HCT116 (cell line): ENCODE measurements around the gene KNSTRN. TPM values are rescaled to one million over a fixed set of nuclear protein-coding genes. Genes with fewer than 3 reads are reported as not detected.

Source experiments
- ATAC-seq: fragments of 200-7000 bp; cut with Tn5 transposase; 2 replicates; pipeline ENCODE4 v1.9.1; 2020; ENCODE audit warnings: mild to moderate bottlenecking, moderate library complexity
- BruUV-seq: library from RNA; stranded (reverse); fragments of 400-500 nt; replicated peaks from 2 replicates; lab custom pipeline; 2021; lab: Mats Ljungman, UMichigan
- CTCF ChIA-PET: fragments of 300-600 bp; sonication (Branson Sonifier 250); formaldehyde crosslinking; loops from one replicate; lab custom pipeline; 2021; ENCODE audit warnings: antibody characterized with exemption; lab: Charles Lee
- POLR2A ChIA-PET: fragments of 300-600, 350-600 bp; sonication (Branson Sonifier 250); formaldehyde crosslinking; loops from one replicate; lab custom pipeline; 2021; ENCODE audit warnings: antibody characterized with exemption; lab: Charles Lee
- RAD21 ChIA-PET, 2 experiments: fragments of 300-600 bp; sonication (Branson Sonifier 250); formaldehyde crosslinking; loops; one replicate each; lab custom pipeline; 2023; ENCODE audit warnings: low total read pairs in 2 of 2; ENCODE audit not compliant: uncharacterized antibody in 2 of 2, unreplicated experiment in 2 of 2, low non-redundant PET in 1 of 2; lab: Charles Lee
- DNase-seq: peaks from one replicate; pipeline ENCODE4 v3.0.0-alpha.2; 2010; ENCODE audit warnings: low read depth, low spot score
- H2AFZ ChIP-seq: fragments of 200-600 bp; shearing (Covaris generic), sonication (generic); 2 replicates; pipeline ENCODE4 v1.6.1; 2017; ENCODE audit warnings: low read depth, mixed run types, mixed read lengths, antibody characterized with exemption, low read length; ENCODE audit not compliant: poor library complexity, severe bottlenecking
- H3K27ac ChIP-seq: 2 replicates; pipeline ENCODE4 v1.5.1; 2012; ENCODE audit warnings: low read depth, low read length
- H3K27me3 ChIP-seq: fragments of 200-600 bp; sonication (generic); 2 replicates; pipeline ENCODE4 v1.6.1; 2016; ENCODE audit warnings: mixed run types, low read length, mixed read lengths; ENCODE audit not compliant: insufficient read depth
- H3K36me3 ChIP-seq, 2 experiments: fragments of 200-500 bp in 1 of 2; fragments of 200-600 bp in 1 of 2; sonication (Bioruptor generic) in 1 of 2; sonication (generic) in 1 of 2; 2 replicates each; pipeline versions ENCODE4 v1.5.1 to v1.6.1; 2014 to 2016; ENCODE audit warnings: low read length in 2 of 2, inconsistent platforms in 1 of 2, mixed read lengths in 1 of 2, mixed run types in 1 of 2; ENCODE audit not compliant: insufficient read depth in 2 of 2, control insufficient read depth in 1 of 2
- H3K4me1 ChIP-seq, 2 experiments: fragments of 200-600 bp in 1 of 2; sonication (generic) in 1 of 2; 2 replicates each; pipeline versions ENCODE4 v1.5.1 to v1.6.1; 2012 to 2017; ENCODE audit warnings: low read length in 2 of 2, inconsistent platforms in 1 of 2, mild to moderate bottlenecking in 1 of 2, mixed read lengths in 1 of 2, mixed run types in 1 of 2, moderate library complexity in 1 of 2; ENCODE audit not compliant: insufficient read depth in 2 of 2, control insufficient read depth in 1 of 2
- H3K4me2 ChIP-seq: fragments of 200-600 bp; sonication (generic); 2 replicates; pipeline ENCODE4 v1.6.1; 2017; ENCODE audit warnings: mixed run types, low read length, mixed read lengths
- H3K4me3 ChIP-seq, 2 experiments: fragments of 200-600 bp in 1 of 2; sonication (generic) in 1 of 2; replicated peaks in 1 of 2; 2 replicates each; pipeline ENCODE4 v1.5.1; 2011 to 2016; ENCODE audit warnings: low read length in 2 of 2, control low read depth in 1 of 2, low read depth in 1 of 2, mild to moderate bottlenecking in 1 of 2, mixed read lengths in 1 of 2, mixed run types in 1 of 2
- H3K79me2 ChIP-seq: fragments of 200-600 bp; sonication (generic); 2 replicates; pipeline ENCODE4 v1.6.1; 2017; ENCODE audit warnings: mild to moderate bottlenecking, mixed run types, low read length, moderate library complexity, mixed read lengths; ENCODE audit not compliant: insufficient read depth
- H3K9ac ChIP-seq: fragments of 200-600 bp; sonication (generic); 2 replicates; pipeline ENCODE4 v1.6.1; 2016; ENCODE audit warnings: low read length, mixed read lengths
- H3K9me2 ChIP-seq: fragments of 200-600 bp; sonication (generic), shearing (Covaris generic); 2 replicates; pipeline ENCODE4 v1.6.1; 2017; ENCODE audit warnings: mixed run types, mild to moderate bottlenecking, moderate library complexity; ENCODE audit not compliant: insufficient read depth
- H3K9me3 ChIP-seq, 2 experiments: fragments of 200-500 bp in 1 of 2; fragments of 200-600 bp in 1 of 2; sonication (Bioruptor generic) in 1 of 2; sonication (generic) in 1 of 2; 2 replicates each; pipeline ENCODE4 v1.6.1; 2014 to 2017; ENCODE audit warnings: low read length in 2 of 2, mixed read lengths in 2 of 2, inconsistent platforms in 1 of 2, low read depth in 1 of 2, mild to moderate bottlenecking in 1 of 2, mixed run types in 1 of 2, moderate library complexity in 1 of 2; ENCODE audit not compliant: control insufficient read depth in 1 of 2, insufficient read depth in 1 of 2
- H4K20me1 ChIP-seq: fragments of 200-600 bp; sonication (generic), shearing (Covaris generic); 2 replicates; pipeline ENCODE4 v1.6.1; 2017; ENCODE audit warnings: mixed run types, mild to moderate bottlenecking, moderate library complexity; ENCODE audit not compliant: insufficient read depth
- ATF3 ChIP-seq: IDR thresholded peaks from 2 replicates; pipeline ENCODE4 v1.6.1; 2012
- CBX3 ChIP-seq: IDR thresholded peaks from 2 replicates; pipeline ENCODE4 v1.6.1; 2012; ENCODE audit warnings: low read depth
- EGR1 ChIP-seq: IDR thresholded peaks from 2 replicates; pipeline ENCODE4 v1.6.1; 2012; ENCODE audit warnings: low read depth
- ELF1 ChIP-seq: IDR thresholded peaks from 2 replicates; pipeline ENCODE4 v1.6.1; 2012; ENCODE audit warnings: low read depth, borderline replicate concordance
- EZH2 ChIP-seq: fragments of 200-600 bp; sonication (generic); IDR thresholded peaks from 2 replicates; pipeline ENCODE4 v1.6.1; 2017; ENCODE audit warnings: antibody characterized with exemption, mixed run types
- EZH2phosphoT487 ChIP-seq: fragments of 200-600 bp; IDR thresholded peaks from 2 replicates; pipeline ENCODE4 v1.6.1; 2018; ENCODE audit warnings: antibody characterized with exemption, borderline replicate concordance
- FOSL1 ChIP-seq: IDR thresholded peaks from 2 replicates; pipeline ENCODE4 v1.6.1; 2012; ENCODE audit warnings: low read depth
- JUND ChIP-seq: IDR thresholded peaks from 2 replicates; pipeline ENCODE4 v1.6.1; 2012
- POLR2A ChIP-seq: IDR thresholded peaks from 2 replicates; pipeline ENCODE4 v1.7.0; 2011; ENCODE audit warnings: borderline replicate concordance; ENCODE audit not compliant: insufficient read depth, insufficient read length; ENCODE audit errors: extremely low read depth
- POLR2AphosphoS5 ChIP-seq: IDR thresholded peaks from 2 replicates; pipeline ENCODE4 v1.6.1; 2011; ENCODE audit warnings: mild to moderate bottlenecking, low read depth, low read length, moderate library complexity
- REST ChIP-seq: IDR thresholded peaks from 2 replicates; pipeline ENCODE4 v1.6.1; 2012; ENCODE audit warnings: low read depth
- SIN3A ChIP-seq: IDR thresholded peaks from 2 replicates; pipeline ENCODE4 v1.6.1; 2012; ENCODE audit warnings: low read depth
- SP1 ChIP-seq: IDR thresholded peaks from 2 replicates; pipeline ENCODE4 v1.6.1; 2012; ENCODE audit warnings: low read depth
- SRF ChIP-seq: IDR thresholded peaks from 2 replicates; pipeline ENCODE4 v1.6.1; 2012; ENCODE audit warnings: low read depth
- TCF7L2 ChIP-seq: IDR thresholded peaks from 2 replicates; pipeline ENCODE4 v1.7.0; 2011; ENCODE audit warnings: borderline replicate concordance, inconsistent platforms; ENCODE audit not compliant: insufficient read depth, insufficient read length; ENCODE audit errors: extremely low read depth
- YY1 ChIP-seq: IDR thresholded peaks from 2 replicates; pipeline ENCODE4 v1.6.1; 2011; ENCODE audit warnings: low read length, low read depth, moderate library complexity, mild to moderate bottlenecking; ENCODE audit not compliant: insufficient replicate concordance; ENCODE audit errors: extremely low read depth
- ZBTB33 ChIP-seq: IDR thresholded peaks from 2 replicates; pipeline ENCODE4 v1.6.1; 2011; ENCODE audit warnings: mild to moderate bottlenecking, low read length, moderate library complexity; ENCODE audit not compliant: insufficient replicate concordance; ENCODE audit errors: extremely low read depth
- ZFX ChIP-seq: fragments of 450-650 bp; IDR thresholded peaks from 2 replicates; pipeline ENCODE4 v1.6.1; 2017
- ZNF274 ChIP-seq: fragments of 200-500 bp; sonication (Bioruptor generic); IDR thresholded peaks from 2 replicates; pipeline ENCODE4 v1.6.1; 2014; ENCODE audit warnings: mild to moderate bottlenecking, low read depth, low read length, inconsistent platforms
- intact Hi-C: fragments of 100-400 bp; cut with micrococcal nuclease; formaldehyde crosslinking; loops from 2 replicates; pipeline ENCODE4 v1.10.0; 2022
- total RNA-seq: library from RNA; stranded (reverse); gene quantifications from one replicate; pipeline ENCODE4 v1.2.1, GENCODE V29; 2021; ENCODE audit not compliant: unreplicated experiment

Gene KNSTRN
- total RNA-seq, 1 experiment from 2014 or later = 84.1 TPM

- no TSS peak for BruUV-seq
- RAD21 ChIA-PET = interaction anchor here in 1 of 2 experiments (1.0 to 1.3 kb wide), 2 partner anchors 28 to 44 kb away, joined by 3 to 5 read pairs; partner anchors contain the start of gene INAFM2
- no peaks in the 10 kb centered on the region for H3K27me3 ChIP-seq
- no peak overlapping the region for H2AFZ ChIP-seq
- no peaks in the 10 kb centered on the region for H4K20me1 ChIP-seq
- POLR2A ChIA-PET = no interaction called here
- no peaks in the 10 kb centered on the region for H3K9me2 ChIP-seq
- peak overlapping the region; percentile 58; the same call in 1 of the 2 replicates for H3K27ac ChIP-seq
- no peaks in the 10 kb centered on the region for H3K79me2 ChIP-seq
- ATAC-seq = no peak
- intact Hi-C loops = no loop called here
- peaks cover 7 to 16% of the 10 kb centered on the region in 2 experiments; a peak in 3 of 4 replicates for H3K4me1 ChIP-seq
- no peaks in the 10 kb centered on the region for H3K36me3 ChIP-seq
- H3K4me2 ChIP-seq = peak overlapping the region; percentile 67
- CTCF ChIA-PET = interaction anchor here (1.0 to 1.6 kb wide), 3 partner anchors 27 to 55 kb away, joined by 3 to 6 read pairs (median 3); partner anchors contain the start of gene CCDC9B
- H3K4me3 ChIP-seq = peak overlapping the region in 1 of 2 experiments; percentile 40; a peak in 2 of 4 replicates
- H3K9me3 ChIP-seq = no peaks in the 10 kb centered on the region
- TF ChIP-seq EGR1 = no peak
- TF ChIP-seq ELF1 = no peak
- TF ChIP-seq YY1 = no peak
- no peak for TF ChIP-seq TCF7L2
- no peak for TF ChIP-seq JUND
- TF ChIP-seq SP1 = no peak
- TF ChIP-seq POLR2A = no peak
- TF ChIP-seq REST = no peak
- no peak for TF ChIP-seq ZFX
- no peak for TF ChIP-seq EZH2
- TF ChIP-seq ZBTB33 = no peak
- TF ChIP-seq FOSL1 = no peak
- no peak for TF ChIP-seq POLR2AphosphoS5
- no peak for TF ChIP-seq ZNF274
- TF ChIP-seq SIN3A = no peak
- TF ChIP-seq SRF = no peak
- no peak for TF ChIP-seq EZH2phosphoT487
- TF ChIP-seq CBX3 = no peak
- TF ChIP-seq ATF3 = no peak
- peak overlapping the region; percentile 35; the same call in 1 of the 2 replicates for H3K9ac ChIP-seq
- DNase-seq = no peak
These were observed 15.2 kb upstream of the KNSTRN start for GRCh38 chr15:40367371-40367685.
